ENCODE data around the gene CIDEA. TPM values are rescaled to one million over a fixed set of nuclear protein-coding genes. Genes with fewer than 3 reads are reported as not detected.

CIDEA gene
- total and polyA plus RNA-seq, 9 of the 15 experiments (the other 6 are each of a cell fraction or from before 2014, with no cell fraction given), result not detected

DNA sequence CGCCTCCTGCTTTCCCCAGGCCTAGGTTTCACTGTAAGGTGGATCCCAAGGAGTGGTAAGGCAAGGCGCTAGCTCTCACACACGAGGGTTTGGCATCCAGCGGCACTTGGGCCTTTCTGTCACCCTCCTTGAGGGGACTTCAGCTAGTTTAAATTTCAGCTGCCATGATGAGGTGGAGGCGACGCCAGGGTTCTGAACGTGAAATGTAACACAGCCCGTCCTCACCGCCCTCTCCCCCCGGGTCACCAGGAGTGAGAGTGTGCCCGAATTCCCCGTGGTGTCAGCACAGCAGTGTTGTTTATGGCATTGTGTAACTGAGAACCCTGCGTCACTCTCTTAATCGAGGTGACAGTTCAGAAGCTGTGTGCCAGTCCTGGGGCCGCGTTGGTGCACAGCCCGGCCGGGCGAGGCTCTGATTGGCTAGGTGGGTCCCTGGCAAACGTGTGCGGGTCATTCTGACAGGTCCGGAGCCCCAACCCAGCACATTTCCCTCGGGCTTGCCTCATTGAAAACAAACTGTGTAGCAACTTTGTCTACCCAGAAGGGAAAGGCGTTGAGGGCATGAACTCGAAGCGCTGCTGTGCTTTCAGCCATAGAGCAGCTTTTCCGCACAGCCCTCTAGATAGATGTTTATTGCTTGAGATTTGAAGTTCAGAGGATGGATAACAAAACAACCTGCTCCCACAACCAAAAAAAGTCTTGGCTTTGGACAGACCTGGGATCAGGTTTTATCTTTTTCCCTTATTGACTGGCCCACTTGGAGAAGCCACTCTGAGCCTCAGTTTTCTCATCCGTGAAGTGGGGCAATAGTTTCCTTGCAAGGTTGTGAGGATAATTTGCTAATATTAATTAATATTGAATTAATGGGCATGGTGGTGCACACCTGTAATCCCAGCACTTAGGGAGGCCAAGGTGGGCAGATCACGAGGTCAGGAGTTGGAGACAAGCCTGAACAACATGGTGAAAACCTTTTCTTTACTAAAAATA is 4.9 kb downstream of the CIDEA start:
- Histone ChIP-seq H3K4me3 (no peak overlapping the region), H2AFZ (ENCODE audit: low read depth, low read length) (no peak overlapping the region), H4K20me1 (replicated peaks; ENCODE audit: control insufficient read depth, insufficient read depth, low read length) (no peaks in the 10 kb centered on the region), H3K9me3 (replicated peaks; ENCODE audit: control insufficient read depth, insufficient read depth, low read depth, low read length) (no peaks in the 10 kb centered on the region), H3K4me1 (replicated peaks in 1 of 2; ENCODE audit: control insufficient read depth in 2 of 2, insufficient read depth in 2 of 2, low read length in 2 of 2) (peaks cover 5 to 15% of the 10 kb centered on the region in 2 experiments; a peak in 3 of 5 replicates), H3K9me1 (ENCODE audit: control insufficient read depth, insufficient read depth, low read length) (no peaks in the 10 kb centered on the region), H3K79me2 (ENCODE audit: control insufficient read depth, insufficient read depth, low read length) (no peaks in the 10 kb centered on the region), H3K36me3 (ENCODE audit: control insufficient read depth, insufficient read depth, low read length) (no peaks in the 10 kb centered on the region), H3K27ac (ENCODE audit: extremely low read depth, low read depth, low read length) (no peak overlapping the region), H3K27me3 (ENCODE audit: control insufficient read depth in 2 of 2, insufficient read depth in 2 of 2, low read length in 2 of 2) (peaks cover 16 to 49% of the 10 kb centered on the region in 2 experiments; a peak in 4 of 5 replicates), H3K9ac (ENCODE audit: insufficient read depth in 1 of 2, low read depth in 2 of 2, low read length in 2 of 2) (no peak overlapping the region), H3K4me2 (ENCODE audit: insufficient read depth, low read length) (no peak overlapping the region)
- in situ Hi-C loops (cut with MboI) (no loop called here), intact Hi-C loops (cut with micrococcal nuclease) (no loop called here)
- 26% methylated on average over 24 of the region's 29 CpGs for WGBS (ENCODE audit: insufficient coverage, low coverage, missing lambda C conversion rate)
- ChIA-PET POLR2A (interaction anchor here (0.5 to 0.8 kb wide), 2 partner anchors 12 to 61 kb away, joined by 3 read pairs; no protein-coding TSS in a partner anchor), CTCF (ENCODE audit: low intra/inter-chr PET ratio) (no interaction called here)
- TF ChIP-seq RBM25 (IDR thresholded peaks at IDR 0.05; ENCODE audit: low read depth, low read length, severe bottlenecking), result peak; percentile 81
- TF ChIP-seq RAD51 (IDR thresholded peaks at IDR 0.05; ENCODE audit: borderline replicate concordance, low read depth), result no peak
- peak in 1 of 2 experiments; percentile 17; a peak in 1 of 4 replicates for TF ChIP-seq KDM1A (IDR thresholded peaks at IDR 0.05)
- TF ChIP-seq BCOR (IDR thresholded peaks at IDR 0.05), result peak; percentile 68; the same call in 1 of the 2 replicates
- TF ChIP-seq BACH1 (tag; IDR thresholded peaks at IDR 0.05), result no peak
- TF ChIP-seq ADNP (tag; IDR thresholded peaks at IDR 0.05), result peak; percentile 23; the same call in 1 of the 2 replicates
- ATAC-seq (no peak), FAIRE-seq (no peak), DNase-seq (ENCODE audit: extremely low read depth in 1 of 4, low spot score in 3 of 4) (no peak)
- BruUV-seq (replicated peaks), result no TSS peak

Data from K562 (cell line).